Stomach smooth muscle (tissue), 2 donors: Measurements from ENCODE around the gene CENPN.

Experiments used
- H3K27ac ChIP-seq: one replicate; pipeline ENCODE4 v1.7.0; 2013; ENCODE audit warnings: mild to moderate bottlenecking, low read length, inconsistent platforms
- H3K27me3 ChIP-seq, 2 donors: one replicate each; pipeline ENCODE4 v1.7.0; 2013; ENCODE audit warnings: low read length in 2 of 2; ENCODE audit not compliant: insufficient read depth in 2 of 2, control insufficient read depth in 1 of 2
- H3K36me3 ChIP-seq, 2 donors: one replicate each; pipeline ENCODE4 v1.7.0; 2013; ENCODE audit warnings: low read length in 2 of 2; ENCODE audit not compliant: control insufficient read depth in 2 of 2, insufficient read depth in 2 of 2
- H3K4me1 ChIP-seq: one replicate; pipeline ENCODE4 v1.7.0; 2013; ENCODE audit warnings: low read length; ENCODE audit not compliant: control insufficient read depth, insufficient read depth
- H3K4me3 ChIP-seq, 2 donors: one replicate each; pipeline ENCODE4 v1.7.0; 2013; ENCODE audit warnings: low read length in 2 of 2
- H3K9ac ChIP-seq, 2 donors: one replicate each; pipeline ENCODE4 v1.7.0; 2013; ENCODE audit warnings: low read length in 2 of 2, mild to moderate bottlenecking in 1 of 2
- H3K9me3 ChIP-seq, 2 donors: one replicate each; pipeline ENCODE4 v1.7.0; 2013; ENCODE audit warnings: low read length in 2 of 2; ENCODE audit not compliant: control insufficient read depth in 2 of 2
- donor health status: healthy.
- donor health status: Pancreatic carcinoma.

Gene CENPN

GRCh38 chr16:81080233-81080632, 73.2 kb downstream of the CENPN start:
- no peaks in the 10 kb centered on the region for H3K9me3 ChIP-seq
- no peaks in the 10 kb centered on the region for H3K27me3 ChIP-seq
- no peak overlapping the region for H3K27ac ChIP-seq
- H3K4me3 ChIP-seq, result no peak overlapping the region
- no peak overlapping the region for H3K9ac ChIP-seq
- peaks cover 5% of the 10 kb centered on the region for H3K4me1 ChIP-seq
- H3K36me3 ChIP-seq, result no peaks in the 10 kb centered on the region

GRCh38 chr16:81081014-81081413, 74.0 kb downstream of the CENPN start:
- Histone ChIP-seq H3K27ac (no peak overlapping the region), H3K9me3 (no peaks in the 10 kb centered on the region), H3K27me3 (no peaks in the 10 kb centered on the region), H3K4me3 (no peak overlapping the region), H3K9ac (no peak overlapping the region), H3K4me1 (peaks cover 5% of the 10 kb centered on the region), H3K36me3 (no peaks in the 10 kb centered on the region)
